ENCODE data around the gene SCAF8.

SCAF8 gene

GRCh38 chr6:154857529-154857928 lies 124.3 kb downstream of the SCAF8 start:
- Histone ChIP-seq H3K9me3 (ENCODE audit: control insufficient read depth, low read length) (no peaks in the 10 kb centered on the region), H2AFZ (no peak overlapping the region), H3K27ac (no peak overlapping the region), H3K27me3 (ENCODE audit: control insufficient read depth, insufficient read depth, low read length) (no peaks in the 10 kb centered on the region), H3K36me3 (ENCODE audit: control insufficient read depth, insufficient read depth, low read length) (no peaks in the 10 kb centered on the region), H3K4me3 (ENCODE audit: low read depth, low read length) (no peak overlapping the region), H3K4me1 (peaks cover 7% of the 10 kb centered on the region), H3K79me2 (peaks cover 37% of the 10 kb centered on the region), H3K9ac (no peak overlapping the region), H3K4me2 (ENCODE audit: low read length) (no peak overlapping the region)
- TF ChIP-seq, protein P1, sequence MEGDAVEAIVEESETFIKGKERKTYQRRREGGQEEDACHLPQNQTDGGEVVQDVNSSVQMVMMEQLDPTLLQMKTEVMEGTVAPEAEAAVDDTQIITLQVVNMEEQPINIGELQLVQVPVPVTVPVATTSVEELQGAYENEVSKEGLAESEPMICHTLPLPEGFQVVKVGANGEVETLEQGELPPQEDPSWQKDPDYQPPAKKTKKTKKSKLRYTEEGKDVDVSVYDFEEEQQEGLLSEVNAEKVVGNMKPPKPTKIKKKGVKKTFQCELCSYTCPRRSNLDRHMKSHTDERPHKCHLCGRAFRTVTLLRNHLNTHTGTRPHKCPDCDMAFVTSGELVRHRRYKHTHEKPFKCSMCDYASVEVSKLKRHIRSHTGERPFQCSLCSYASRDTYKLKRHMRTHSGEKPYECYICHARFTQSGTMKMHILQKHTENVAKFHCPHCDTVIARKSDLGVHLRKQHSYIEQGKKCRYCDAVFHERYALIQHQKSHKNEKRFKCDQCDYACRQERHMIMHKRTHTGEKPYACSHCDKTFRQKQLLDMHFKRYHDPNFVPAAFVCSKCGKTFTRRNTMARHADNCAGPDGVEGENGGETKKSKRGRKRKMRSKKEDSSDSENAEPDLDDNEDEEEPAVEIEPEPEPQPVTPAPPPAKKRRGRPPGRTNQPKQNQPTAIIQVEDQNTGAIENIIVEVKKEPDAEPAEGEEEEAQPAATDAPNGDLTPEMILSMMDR (IDR thresholded peaks at IDR 0.05), result no peak

- Histone ChIP-seq H3K27me3 (ENCODE audit: control insufficient read depth, insufficient read depth, low read length) (no peaks in the 10 kb centered on the region), H3K4me2 (ENCODE audit: low read length) (no peak overlapping the region), H3K36me3 (ENCODE audit: control insufficient read depth, insufficient read depth, low read length) (no peaks in the 10 kb centered on the region), H3K79me2 (peaks cover 24% of the 10 kb centered on the region), H3K4me1 (no peaks in the 10 kb centered on the region), H3K27ac (no peak overlapping the region), H2AFZ (no peak overlapping the region), H3K4me3 (ENCODE audit: low read depth, low read length) (no peak overlapping the region), H3K9me3 (ENCODE audit: control insufficient read depth, low read length) (no peaks in the 10 kb centered on the region), H3K9ac (no peak overlapping the region)
- TF ChIP-seq, protein P1 (IDR thresholded peaks at IDR 0.05), result no peak
Measured at GRCh38 chr6:154861825-154862224, 128.6 kb downstream of the SCAF8 start.

- Histone ChIP-seq H3K4me3 (ENCODE audit: low read depth, low read length) (no peak overlapping the region), H3K9ac (no peak overlapping the region), H3K36me3 (ENCODE audit: control insufficient read depth, insufficient read depth, low read length) (no peaks in the 10 kb centered on the region), H2AFZ (no peak overlapping the region), H3K79me2 (peaks cover 18% of the 10 kb centered on the region), H3K27ac (no peak overlapping the region), H3K27me3 (ENCODE audit: control insufficient read depth, insufficient read depth, low read length) (no peaks in the 10 kb centered on the region), H3K9me3 (ENCODE audit: control insufficient read depth, low read length) (no peaks in the 10 kb centered on the region), H3K4me1 (no peaks in the 10 kb centered on the region), H3K4me2 (ENCODE audit: low read length) (no peak overlapping the region)
- TF ChIP-seq, protein P1 (IDR thresholded peaks at IDR 0.05), result no peak
Measured at GRCh38 chr6:154862536-154862935, 129.3 kb downstream of the SCAF8 start.

- Histone ChIP-seq H3K79me2 (peaks cover 12% of the 10 kb centered on the region), H3K4me3 (ENCODE audit: low read depth, low read length) (no peak overlapping the region), H2AFZ (no peak overlapping the region), H3K27me3 (ENCODE audit: control insufficient read depth, insufficient read depth, low read length) (no peaks in the 10 kb centered on the region), H3K4me2 (ENCODE audit: low read length) (no peak overlapping the region), H3K9ac (no peak overlapping the region), H3K36me3 (ENCODE audit: control insufficient read depth, insufficient read depth, low read length) (no peaks in the 10 kb centered on the region), H3K4me1 (no peaks in the 10 kb centered on the region), H3K9me3 (ENCODE audit: control insufficient read depth, low read length) (no peaks in the 10 kb centered on the region), H3K27ac (no peak overlapping the region)
- TF ChIP-seq, protein P1 (IDR thresholded peaks at IDR 0.05), result no peak
Measured at GRCh38 chr6:154864066-154864430, 130.8 kb downstream of the SCAF8 start.

DNA sequence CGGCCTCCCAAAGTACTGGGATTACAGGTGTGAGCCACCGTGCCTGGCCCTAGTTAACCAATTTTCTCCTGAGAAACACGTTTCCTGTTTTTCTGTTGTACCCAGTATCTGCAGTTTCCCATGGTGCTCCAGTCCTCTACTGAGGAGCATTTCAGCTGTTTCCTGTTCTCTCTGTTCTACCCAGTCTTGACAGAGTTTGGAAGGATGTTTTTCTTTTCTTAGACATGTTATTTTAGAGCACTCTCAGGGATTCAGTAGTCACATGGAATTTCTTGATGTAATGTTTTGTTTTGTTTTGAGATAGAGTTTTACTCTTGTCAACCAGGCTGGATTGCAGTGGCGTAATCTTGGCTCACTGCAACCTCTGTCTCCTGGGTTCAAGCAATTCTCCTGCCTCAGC lies 132.1 kb downstream of the SCAF8 start:
- H3K36me3 ChIP-seq (ENCODE audit: control insufficient read depth, insufficient read depth, low read length), result no peaks in the 10 kb centered on the region
- TF ChIP-seq, protein P1 (IDR thresholded peaks at IDR 0.05), result no peak
- H2AFZ ChIP-seq, result no peak overlapping the region
- no peaks in the 10 kb centered on the region for H3K4me1 ChIP-seq
- no peaks in the 10 kb centered on the region for H3K9me3 ChIP-seq (ENCODE audit: control insufficient read depth, low read length)
- no peak overlapping the region for H3K27ac ChIP-seq
- H3K79me2 ChIP-seq, result peaks cover 7% of the 10 kb centered on the region
- H3K4me2 ChIP-seq (ENCODE audit: low read length), result no peak overlapping the region
- H3K9ac ChIP-seq, result no peak overlapping the region
- H3K4me3 ChIP-seq (ENCODE audit: low read depth, low read length), result no peak overlapping the region
- H3K27me3 ChIP-seq (ENCODE audit: control insufficient read depth, insufficient read depth, low read length), result no peaks in the 10 kb centered on the region
